Measurements from ENCODE around the gene TJAP1. TPM values are rescaled to one million over a fixed set of nuclear protein-coding genes. Genes with fewer than 3 reads are reported as not detected.
A peak's percentile ranks its signal among the peaks of the same experiment; 100 is the strongest.

Gene TJAP1
- 20.5 TPM for total RNA-seq
- long read RNA-seq, transcript TJAP1-205 (10 exons, 2,665 nt) = major isoform, 6 of 34 reads
- long read RNA-seq, partial matches to known transcripts = 2 of 34 reads
- long read RNA-seq, other reads (novel, unspliced or antisense) = 23 of 34 reads

GRCh38 chr6:43477235-43478007, at the start of gene TJAP1:
TSS of gene TJAP1 (plus strand) at chr6:43477570. CDS start at chr6:43499002, 21,432 bp downstream.
- ATAC-seq (ENCODE audit: poor library complexity) = peak; percentile 100
- intact Hi-C loops (cut with DNase I) = no loop called here
- peak; percentile 96 for DNase-seq

GRCh38 chr6:43428112-43428570, 49.2 kb upstream of the TJAP1 start:
- DNase-seq (no peak), ATAC-seq (ENCODE audit: poor library complexity) (no peak)
- intact Hi-C loops (cut with DNase I) = no loop called here

- intact Hi-C loops (cut with DNase I) = no loop called here
- DNase-seq = no peak
- no peak for ATAC-seq (ENCODE audit: poor library complexity)
Observed at GRCh38 chr6:43428874-43429273, 48.5 kb upstream of the TJAP1 start.

- no peak for ATAC-seq (ENCODE audit: poor library complexity)
Observed at GRCh38 chr6:43432009-43432945, 45.1 kb upstream of the TJAP1 start.

GRCh38 chr6:43433148-43433547, 44.2 kb upstream of the TJAP1 start:
- intact Hi-C loops (cut with DNase I) = no loop called here
- DNase-seq (no peak), ATAC-seq (ENCODE audit: poor library complexity) (no peak)

More at GRCh38 chr6:43432009-43432945, 45.1 kb upstream of the TJAP1 start:
- no peak for DNase-seq
- intact Hi-C loops (cut with DNase I) = no loop called here

GRCh38 chr6:43434001-43434840, 43.1 kb upstream of the TJAP1 start:
- DNase-seq = peak; percentile 56

GRCh38 chr6:43434943-43435342, 42.4 kb upstream of the TJAP1 start:
- intact Hi-C loops (cut with DNase I) = no loop called here
- DNase-seq = no peak
- no peak for ATAC-seq (ENCODE audit: poor library complexity)

More at GRCh38 chr6:43434001-43434840, 43.1 kb upstream of the TJAP1 start:
- intact Hi-C loops (cut with DNase I) = no loop called here
- peak; percentile 89 for ATAC-seq (ENCODE audit: poor library complexity)

GRCh38 chr6:43435682-43436437, 41.5 kb upstream of the TJAP1 start:
- DNase-seq (no peak), ATAC-seq (ENCODE audit: poor library complexity) (no peak)
- intact Hi-C loops (cut with DNase I) = no loop called here

GRCh38 chr6:43436577-43437282, 40.6 kb upstream of the TJAP1 start:
- DNase-seq (no peak), ATAC-seq (ENCODE audit: poor library complexity) (peak; percentile 45)
- intact Hi-C loops (cut with DNase I) = no loop called here

- ATAC-seq (ENCODE audit: poor library complexity) = no peak
- intact Hi-C loops (cut with DNase I) = no loop called here
- DNase-seq = no peak
Observed at GRCh38 chr6:43437700-43438099, 39.7 kb upstream of the TJAP1 start.

- no peak for ATAC-seq (ENCODE audit: poor library complexity)
Observed at GRCh38 chr6:43442935-43443334, 34.4 kb upstream of the TJAP1 start.

GRCh38 chr6:43444036-43444435, 33.3 kb upstream of the TJAP1 start:
- no peak for ATAC-seq (ENCODE audit: poor library complexity)
- intact Hi-C loops (cut with DNase I) = no loop called here

More at GRCh38 chr6:43442935-43443334, 34.4 kb upstream of the TJAP1 start:
- intact Hi-C loops (cut with DNase I) = no loop called here
- DNase-seq = no peak

GRCh38 chr6:43444582-43444981, 32.8 kb upstream of the TJAP1 start:
- ATAC-seq (ENCODE audit: poor library complexity) = no peak
- no peak for DNase-seq
- intact Hi-C loops (cut with DNase I) = no loop called here

More at GRCh38 chr6:43444036-43444435, 33.3 kb upstream of the TJAP1 start:
- no peak for DNase-seq

- no peak for DNase-seq
- ATAC-seq (ENCODE audit: poor library complexity) = no peak
- intact Hi-C loops (cut with DNase I) = no loop called here
Observed at GRCh38 chr6:43445576-43445975, 31.8 kb upstream of the TJAP1 start.

- intact Hi-C loops (cut with DNase I) = no loop called here
Observed at GRCh38 chr6:43447604-43448003, 29.8 kb upstream of the TJAP1 start.

GRCh38 chr6:43448916-43449315, 28.5 kb upstream of the TJAP1 start:
- no peak for ATAC-seq (ENCODE audit: poor library complexity)
- intact Hi-C loops (cut with DNase I) = no loop called here
- no peak for DNase-seq

More at GRCh38 chr6:43447604-43448003, 29.8 kb upstream of the TJAP1 start:
- ATAC-seq (ENCODE audit: poor library complexity) (no peak), DNase-seq (no peak)

GRCh38 chr6:43450699-43451131, 26.7 kb upstream of the TJAP1 start:
- intact Hi-C loops (cut with DNase I) = no loop called here
- ATAC-seq (ENCODE audit: poor library complexity) = no peak
- DNase-seq = no peak
